ENCODE results near the gene SPEM3.

GRCh38 chr17:7465597-7466275 lies 37.1 kb downstream of the SPEM3 start:
- no peak for TF ChIP-seq CTCF (IDR thresholded peaks at IDR 0.05)
- no peak for TF ChIP-seq POLR2A (IDR thresholded peaks at IDR 0.05)
